Activated naive CD8-positive, alpha-beta T cell treated with anti-CD3 and anti-CD28 coated beads for 36 hours (primary cell): Measurements from ENCODE around the gene NUTM2D. TPM values are rescaled to one million over a fixed set of nuclear protein-coding genes. Genes with fewer than 3 reads are reported as not detected.
"Not testable (repeated sequence)": the region's sequence is repeated elsewhere in the genome, so short reads cannot be mapped to it uniquely, and the experiment has no call there.

Experiments used
- DNase-seq: peaks from one replicate; pipeline ENCODE4 v3.0.0; 2021
- H3K27ac Mint-ChIP-seq: one replicate; pipeline ENCODE4 v1.8.0; 2022; ENCODE audit warnings: mild to moderate bottlenecking, moderate library complexity, mixed read lengths
- H3K27me3 Mint-ChIP-seq: one replicate; pipeline ENCODE4 v1.8.0; 2022; ENCODE audit warnings: mild to moderate bottlenecking, mixed read lengths
- H3K36me3 Mint-ChIP-seq: one replicate; pipeline ENCODE4 v1.8.0; 2021; ENCODE audit warnings: mild to moderate bottlenecking, mixed read lengths
- H3K4me1 Mint-ChIP-seq: one replicate; pipeline ENCODE4 v1.8.0; 2021; ENCODE audit warnings: mixed read lengths
- H3K4me3 Mint-ChIP-seq: one replicate; pipeline ENCODE4 v1.8.0; 2022; ENCODE audit warnings: mild to moderate bottlenecking, moderate library complexity, mixed read lengths
- H3K9me3 Mint-ChIP-seq: one replicate; pipeline ENCODE4 v1.8.0; 2022; ENCODE audit warnings: mixed read lengths
- total RNA-seq, 2 experiments: library from RNA; stranded (reverse); gene quantifications; one replicate each; pipeline ENCODE4 v1.2.3, GENCODE V29; 2021

The NUTM2D gene
- total RNA-seq, 2 experiments from 2014 or later, result 1.3 to 1.9 TPM

GRCh38 chr10:87350161-87350560, 7.4 kb upstream of the NUTM2D start:
- not testable (repeated sequence) for H3K4me1 Mint-ChIP-seq, H3K27ac Mint-ChIP-seq, H3K9me3 Mint-ChIP-seq, DNase-seq, H3K27me3 Mint-ChIP-seq, H3K36me3 Mint-ChIP-seq, H3K4me3 Mint-ChIP-seq

- not testable (repeated sequence) for H3K4me3 Mint-ChIP-seq, H3K9me3 Mint-ChIP-seq, H3K27me3 Mint-ChIP-seq, DNase-seq, H3K4me1 Mint-ChIP-seq, H3K36me3 Mint-ChIP-seq, H3K27ac Mint-ChIP-seq
Observed at GRCh38 chr10:87352825-87353224, 4.7 kb upstream of the NUTM2D start.

DNA sequence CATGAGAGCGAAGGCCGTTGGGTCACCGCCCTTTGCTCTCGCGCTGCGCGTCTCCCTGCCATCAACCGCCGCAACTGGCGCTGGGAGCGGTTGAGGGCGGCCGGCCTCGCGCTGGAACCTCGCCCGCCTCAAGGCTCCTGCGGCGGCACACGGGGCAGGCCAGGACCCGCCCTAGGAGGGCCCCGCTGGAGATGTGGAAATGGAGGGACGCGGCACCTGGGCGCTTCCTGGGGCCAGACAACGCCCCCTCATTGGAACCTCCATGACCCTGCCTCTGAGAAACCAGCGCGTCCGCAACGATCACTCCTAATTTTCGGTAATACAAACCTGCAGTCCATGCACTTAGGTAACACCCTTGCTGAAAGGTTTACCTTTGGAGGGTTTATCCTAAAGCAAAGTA, 2.4 kb upstream of the NUTM2D start:
- H3K27me3 Mint-ChIP-seq, H3K4me1 Mint-ChIP-seq, H3K4me3 Mint-ChIP-seq, DNase-seq, H3K36me3 Mint-ChIP-seq, H3K9me3 Mint-ChIP-seq, H3K27ac Mint-ChIP-seq: not testable (repeated sequence)

DNA sequence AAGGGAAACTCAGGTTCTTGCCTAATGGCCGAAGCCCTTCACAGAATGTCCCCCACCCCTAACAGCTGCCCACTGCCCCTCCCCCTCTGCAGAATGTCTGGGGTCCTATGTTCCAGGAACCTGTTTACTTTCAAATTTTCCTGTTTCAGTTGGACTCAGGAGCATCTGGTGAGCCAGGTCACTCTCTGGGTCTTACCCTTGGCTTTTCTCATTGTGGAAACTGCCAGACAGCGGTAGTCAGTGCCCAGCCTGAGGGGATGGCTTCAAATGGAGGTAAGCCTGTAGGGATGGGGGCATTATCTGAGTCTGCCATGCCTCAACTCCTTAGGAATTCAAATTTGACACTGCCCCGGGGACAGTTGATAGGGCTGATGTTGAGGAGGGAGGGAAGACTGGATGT, 615 bp downstream of the NUTM2D start:
- H3K36me3 Mint-ChIP-seq, H3K4me1 Mint-ChIP-seq, H3K27ac Mint-ChIP-seq, H3K9me3 Mint-ChIP-seq, H3K27me3 Mint-ChIP-seq, H3K4me3 Mint-ChIP-seq, DNase-seq: not testable (repeated sequence)

GRCh38 chr10:87369514-87370112, 12.1 kb downstream of the NUTM2D start:
- H3K4me3 Mint-ChIP-seq, H3K4me1 Mint-ChIP-seq, H3K27ac Mint-ChIP-seq, H3K36me3 Mint-ChIP-seq, H3K9me3 Mint-ChIP-seq, DNase-seq, H3K27me3 Mint-ChIP-seq: not testable (repeated sequence)

DNA sequence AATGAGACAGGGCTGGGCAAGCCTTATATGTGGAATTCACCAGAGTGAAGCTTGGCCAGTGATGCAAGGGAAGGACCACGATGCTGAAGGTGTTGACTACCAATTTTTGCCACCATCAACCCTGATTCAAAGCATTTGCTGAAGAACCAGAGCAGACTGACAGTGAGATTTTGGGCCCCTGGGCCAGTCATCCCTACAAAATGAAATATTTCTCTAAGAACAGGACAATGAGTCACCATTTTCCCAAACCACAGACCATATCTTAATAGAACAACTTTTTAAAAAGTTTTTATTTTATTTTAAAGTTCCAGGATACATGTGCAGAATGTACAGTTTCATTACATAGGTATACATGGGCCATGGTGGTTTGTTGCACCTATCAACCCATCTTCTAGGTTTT, 16.5 kb downstream of the NUTM2D start:
- H3K9me3 Mint-ChIP-seq, H3K36me3 Mint-ChIP-seq, H3K4me3 Mint-ChIP-seq, H3K27ac Mint-ChIP-seq, H3K27me3 Mint-ChIP-seq, H3K4me1 Mint-ChIP-seq, DNase-seq: not testable (repeated sequence)

GRCh38 chr10:87379115-87379514, 21.6 kb downstream of the NUTM2D start:
- not testable (repeated sequence) for H3K9me3 Mint-ChIP-seq, H3K4me1 Mint-ChIP-seq, H3K27me3 Mint-ChIP-seq, H3K4me3 Mint-ChIP-seq, H3K36me3 Mint-ChIP-seq, H3K27ac Mint-ChIP-seq, DNase-seq

DNA sequence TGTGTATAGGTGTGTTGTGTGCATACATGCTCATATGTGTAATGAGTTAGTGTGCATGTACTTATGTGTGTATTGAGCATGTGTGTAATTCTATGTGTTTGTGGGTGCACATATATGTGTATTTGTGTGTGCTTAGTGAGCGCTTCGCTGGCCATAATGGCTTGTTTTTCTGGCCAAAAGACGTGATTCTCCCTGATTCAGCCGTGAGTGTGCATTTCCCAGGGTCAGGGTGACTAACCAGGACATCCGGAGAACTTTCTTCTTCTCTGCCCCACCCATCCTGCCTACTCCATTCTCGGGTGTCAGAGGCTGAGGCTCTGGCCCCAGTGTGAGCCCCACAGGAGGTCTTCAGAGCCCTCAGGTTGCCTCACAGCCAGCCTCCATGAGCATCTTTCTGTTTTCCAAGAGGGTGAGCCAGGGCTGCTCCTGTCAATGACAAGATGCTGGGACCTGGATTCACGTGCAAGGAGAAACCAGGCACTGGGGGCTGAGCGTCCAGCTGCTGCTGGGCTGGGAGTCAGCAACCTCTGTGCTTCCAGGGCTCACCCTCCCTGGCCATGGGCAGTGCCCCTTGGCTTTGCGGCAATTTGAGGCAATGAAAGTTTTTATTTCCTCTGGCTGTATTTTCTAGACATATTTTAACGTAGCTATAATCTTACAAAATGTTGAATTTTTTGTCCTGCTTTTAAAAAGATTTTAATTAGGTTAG, 25.8 kb downstream of the NUTM2D start:
- not testable (repeated sequence) for H3K4me3 Mint-ChIP-seq

GRCh38 chr10:87384283-87384682, 26.7 kb downstream of the NUTM2D start:
- DNase-seq, H3K4me3 Mint-ChIP-seq, H3K36me3 Mint-ChIP-seq, H3K9me3 Mint-ChIP-seq, H3K27me3 Mint-ChIP-seq, H3K27ac Mint-ChIP-seq, H3K4me1 Mint-ChIP-seq: not testable (repeated sequence)

More for the DNA sequence above, 25.8 kb downstream of the NUTM2D start:
- not testable (repeated sequence) for DNase-seq, H3K27ac Mint-ChIP-seq, H3K36me3 Mint-ChIP-seq, H3K9me3 Mint-ChIP-seq, H3K27me3 Mint-ChIP-seq, H3K4me1 Mint-ChIP-seq

DNA sequence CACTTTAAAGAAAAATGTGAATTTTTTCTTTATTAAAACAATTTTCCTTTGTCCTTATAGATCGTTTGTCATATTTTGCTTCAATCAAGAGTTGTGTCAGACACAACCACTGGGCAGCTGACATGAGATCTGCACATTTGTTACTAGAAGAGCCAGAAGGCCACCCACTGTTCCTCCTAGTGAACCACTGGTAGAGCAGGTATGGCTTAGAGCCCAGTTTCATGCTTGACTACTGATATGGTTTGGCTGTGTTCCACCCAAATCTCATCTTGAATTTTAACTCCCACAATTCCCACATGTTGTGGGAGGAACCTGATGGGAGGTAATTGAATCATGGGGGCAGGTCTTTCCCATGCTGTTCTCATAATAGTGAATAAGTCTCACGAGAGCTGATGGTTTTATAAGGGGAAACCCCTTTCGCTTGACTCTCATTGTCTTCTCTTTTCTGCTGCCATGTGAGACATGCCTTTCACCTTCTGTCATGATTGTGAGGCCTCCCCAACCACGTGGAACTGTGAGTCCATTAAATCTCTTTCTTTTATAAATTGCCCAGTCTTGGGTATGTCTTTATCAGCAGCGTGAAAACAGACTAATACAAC, 28.3 kb downstream of the NUTM2D start:
- not testable (repeated sequence) for H3K36me3 Mint-ChIP-seq, H3K4me1 Mint-ChIP-seq, H3K27ac Mint-ChIP-seq, H3K4me3 Mint-ChIP-seq, H3K9me3 Mint-ChIP-seq, H3K27me3 Mint-ChIP-seq, DNase-seq

DNA sequence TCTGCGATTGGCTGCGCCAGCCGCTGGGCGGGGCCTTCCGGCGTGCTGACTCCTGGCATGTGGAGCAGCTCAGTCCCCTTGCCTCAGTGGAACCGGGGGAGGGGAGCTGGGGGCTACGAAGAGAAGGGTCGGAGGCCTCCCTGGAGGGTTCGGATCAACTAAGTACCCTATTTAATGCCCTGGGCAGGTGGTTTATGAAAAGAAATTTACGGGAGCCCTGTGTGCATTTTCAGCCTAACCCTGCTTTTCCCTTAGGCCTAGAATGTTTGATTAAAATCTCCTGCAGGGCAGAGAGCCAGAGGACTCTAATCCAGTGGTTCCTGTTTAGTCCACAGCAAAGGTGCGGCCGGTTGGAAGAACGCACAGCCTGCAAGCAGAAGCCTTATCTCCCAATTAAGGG, 33.8 kb downstream of the NUTM2D start:
- not testable (repeated sequence) for H3K27me3 Mint-ChIP-seq, H3K4me1 Mint-ChIP-seq, H3K36me3 Mint-ChIP-seq, DNase-seq, H3K4me3 Mint-ChIP-seq, H3K27ac Mint-ChIP-seq, H3K9me3 Mint-ChIP-seq

DNA sequence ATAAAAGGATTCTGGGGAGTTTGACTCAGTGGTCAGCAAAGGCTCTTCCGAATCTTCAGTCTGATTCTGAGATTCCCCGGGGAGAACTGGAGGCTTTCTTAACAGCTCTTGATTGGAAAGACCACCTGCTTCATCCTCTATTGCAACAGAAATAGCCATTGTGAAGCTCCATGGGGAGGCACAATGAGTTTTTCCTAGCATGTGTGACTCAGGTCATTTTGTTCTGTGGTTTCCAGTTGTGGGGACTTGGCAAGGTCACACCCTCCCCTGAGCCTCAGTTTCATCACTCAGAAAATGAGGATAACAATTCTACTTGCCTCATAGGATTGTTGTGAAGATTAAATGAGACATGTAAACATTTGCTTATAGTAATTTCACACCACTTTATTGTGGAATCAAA, 38.7 kb downstream of the NUTM2D start:
- not testable (repeated sequence) for H3K36me3 Mint-ChIP-seq

DNA sequence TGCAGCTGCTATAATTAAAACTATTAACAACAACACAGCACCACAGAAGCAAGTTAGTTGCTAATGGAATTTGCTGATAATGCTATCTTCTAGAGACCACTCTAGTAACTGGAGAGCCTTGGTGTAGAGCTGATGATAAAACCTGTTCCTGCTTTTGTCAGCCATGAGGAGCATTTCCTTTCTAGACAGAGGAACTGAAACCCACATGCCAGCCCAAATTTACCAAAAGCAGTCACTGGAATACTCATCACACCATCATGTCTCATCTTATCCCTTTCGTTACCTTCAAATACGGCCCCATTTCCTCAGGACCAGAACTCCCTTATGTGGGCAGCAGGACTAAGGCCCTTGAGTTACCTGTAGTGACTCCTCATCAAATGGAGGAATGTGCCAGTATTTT, 40.9 kb downstream of the NUTM2D start:
- not testable (repeated sequence) for H3K9me3 Mint-ChIP-seq, H3K27ac Mint-ChIP-seq, H3K4me3 Mint-ChIP-seq, DNase-seq, H3K36me3 Mint-ChIP-seq, H3K4me1 Mint-ChIP-seq
- H3K27me3 Mint-ChIP-seq, result peaks cover 10% of the 10 kb centered on the region

More for the DNA sequence above, 38.7 kb downstream of the NUTM2D start:
- H3K4me3 Mint-ChIP-seq, DNase-seq, H3K27ac Mint-ChIP-seq, H3K9me3 Mint-ChIP-seq, H3K4me1 Mint-ChIP-seq, H3K27me3 Mint-ChIP-seq: not testable (repeated sequence)

DNA sequence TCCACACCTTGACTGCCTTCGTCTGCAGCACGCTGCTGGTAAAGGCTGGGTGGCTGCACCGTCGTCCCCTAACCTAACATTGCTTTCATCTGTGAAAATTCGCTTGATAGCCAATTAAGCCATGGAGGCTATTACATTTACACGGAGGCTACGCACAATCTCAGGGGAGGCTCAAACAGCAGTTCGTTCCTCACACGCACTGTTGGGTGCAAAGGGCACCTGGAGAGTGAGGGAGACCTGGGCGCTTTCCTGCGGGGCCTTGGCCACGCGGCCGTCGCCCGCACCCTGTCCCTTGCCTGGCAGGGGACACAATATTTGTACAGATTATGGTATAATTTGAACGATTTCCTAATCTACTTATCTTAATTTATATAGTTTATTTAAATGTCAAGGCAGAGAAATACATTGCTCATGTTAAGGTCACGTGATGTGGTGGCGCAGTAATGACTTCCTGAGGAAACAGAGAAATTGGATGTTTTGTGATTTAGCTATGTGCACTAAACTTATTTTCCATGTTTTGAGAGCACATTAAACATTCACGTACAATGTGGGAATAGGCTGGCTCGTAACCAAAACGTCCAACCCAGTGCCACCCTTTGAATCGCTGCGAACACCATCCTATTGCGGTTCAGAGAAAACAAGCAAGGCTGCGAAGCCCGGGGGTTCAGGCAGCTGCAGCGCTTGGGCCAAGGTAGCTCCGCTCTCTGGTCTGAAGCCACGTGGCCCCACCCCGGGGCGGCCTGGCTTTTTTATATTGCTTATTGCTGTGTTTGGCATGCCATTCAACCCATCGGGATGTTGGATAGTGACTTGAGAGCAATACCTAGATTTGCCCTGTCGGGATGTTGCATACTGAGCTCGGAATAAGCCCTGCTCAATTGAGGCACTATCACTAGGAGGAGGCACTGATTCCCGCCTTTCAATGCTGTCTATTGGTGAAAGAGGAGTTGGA, 50.2 kb downstream of the NUTM2D start:
- Mint-ChIP-seq H3K27me3 (peaks cover 13% of the 10 kb centered on the region), H3K4me3 (peak overlapping the region; percentile 16)
- H3K36me3 Mint-ChIP-seq, H3K4me1 Mint-ChIP-seq, H3K27ac Mint-ChIP-seq, H3K9me3 Mint-ChIP-seq: not testable (repeated sequence)
- peak; percentile 4 for DNase-seq

- not testable (repeated sequence) for H3K4me3 Mint-ChIP-seq, H3K9me3 Mint-ChIP-seq, H3K36me3 Mint-ChIP-seq, DNase-seq, H3K27ac Mint-ChIP-seq, H3K4me1 Mint-ChIP-seq
- peaks cover 14% of the 10 kb centered on the region for H3K27me3 Mint-ChIP-seq
Observed at GRCh38 chr10:87413921-87414320, 56.4 kb downstream of the NUTM2D start.
